ENCODE measurements around the gene CYP4F22.
"Not testable (repeated sequence)": the region's sequence is repeated elsewhere in the genome, so short reads cannot be mapped to it uniquely, and the experiment has no call there.

The CYP4F22 gene

DNA sequence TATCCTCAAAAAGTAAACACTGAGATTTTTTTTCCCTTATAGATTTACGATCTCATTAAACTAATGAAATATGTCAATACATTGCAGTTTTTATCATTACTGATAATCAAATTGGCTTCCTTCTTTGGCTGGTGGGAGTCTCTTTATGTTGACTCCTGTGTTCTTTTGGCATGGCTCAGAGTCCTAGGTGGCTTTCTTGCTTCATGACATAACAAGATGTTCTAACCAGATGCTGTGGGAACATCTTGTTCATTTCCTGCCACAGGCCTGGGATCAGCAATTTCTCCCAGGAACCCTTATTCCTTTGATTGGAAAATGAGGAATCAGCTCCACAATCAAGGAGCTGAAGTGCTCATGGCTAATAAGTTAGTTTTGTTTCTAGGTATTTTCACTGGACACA, 13.2 kb upstream of the CYP4F22 start:
- DNase-seq, result no peak

DNA sequence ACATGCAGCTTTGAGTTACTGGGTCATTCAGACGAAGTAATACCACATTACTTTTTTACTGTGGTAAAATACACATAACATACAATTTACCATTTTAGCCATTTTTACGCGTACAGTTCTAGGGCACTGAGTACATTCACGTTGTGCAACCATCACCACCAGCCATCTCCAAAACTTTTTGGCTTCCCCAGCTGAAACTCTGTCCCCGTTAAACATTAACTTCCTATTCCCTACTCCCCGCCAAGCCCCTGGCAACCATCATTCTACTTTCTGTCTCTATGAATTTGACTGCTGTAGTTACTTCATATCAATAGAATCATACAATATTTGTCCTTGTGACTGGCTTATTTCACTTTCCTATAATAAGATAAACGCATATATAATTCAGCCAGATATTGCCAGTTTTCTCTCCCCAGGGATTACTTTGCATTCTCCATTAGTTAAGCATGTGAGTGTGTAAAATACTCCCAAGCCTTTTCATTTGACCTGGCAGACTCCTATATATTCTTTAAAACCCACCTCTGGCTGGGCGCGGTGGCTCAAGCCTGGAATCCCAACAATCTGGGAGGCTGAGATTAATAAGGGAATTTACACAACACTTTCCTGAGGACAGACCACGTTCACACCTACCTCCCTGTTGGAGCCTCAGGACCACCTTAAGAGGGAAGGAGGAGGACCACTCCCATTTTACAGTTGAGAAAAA, 10.0 kb upstream of the CYP4F22 start:
- no peak for DNase-seq

DNA sequence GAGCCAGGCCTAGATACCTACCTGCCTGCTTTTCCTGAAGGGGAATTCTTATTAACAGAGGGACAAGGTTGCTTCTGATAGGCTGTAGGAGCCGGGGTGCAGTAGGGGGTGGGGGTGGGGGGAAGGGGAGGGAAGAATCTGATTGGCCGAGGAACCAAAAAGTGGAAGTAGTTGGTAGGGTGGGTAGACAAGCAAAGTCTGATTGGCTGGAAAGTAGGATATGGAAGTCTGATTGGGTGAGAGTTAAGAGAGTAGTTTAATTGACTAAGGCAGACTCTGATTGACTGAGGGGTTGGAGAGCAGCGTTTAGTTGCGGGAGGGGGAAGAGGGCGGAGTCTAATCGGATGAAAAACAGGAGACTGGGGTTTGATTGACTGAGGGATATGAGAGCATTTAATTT, 9.4 kb upstream of the CYP4F22 start:
- DNase-seq, result no peak

DNA sequence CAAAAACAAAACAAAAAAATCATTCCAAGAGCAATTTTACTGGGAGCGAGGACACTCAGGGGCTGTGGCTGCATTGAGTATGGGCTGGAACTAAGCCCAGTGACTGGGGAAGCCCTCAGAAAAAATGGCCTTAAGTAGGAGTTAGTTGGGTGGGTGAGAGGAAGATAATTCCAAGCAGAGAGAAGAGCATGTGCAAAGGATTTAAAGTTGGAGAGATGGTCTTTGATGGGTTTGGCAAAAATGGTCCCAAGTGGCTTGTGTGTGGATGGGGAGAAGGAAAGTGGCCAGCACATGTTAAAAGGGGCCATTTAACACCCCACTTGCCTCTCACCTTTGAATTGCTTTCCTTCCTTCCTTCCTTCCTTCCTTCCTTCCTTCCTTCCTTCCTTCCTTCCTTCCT, 6.7 kb upstream of the CYP4F22 start:
- no peak for DNase-seq

DNA sequence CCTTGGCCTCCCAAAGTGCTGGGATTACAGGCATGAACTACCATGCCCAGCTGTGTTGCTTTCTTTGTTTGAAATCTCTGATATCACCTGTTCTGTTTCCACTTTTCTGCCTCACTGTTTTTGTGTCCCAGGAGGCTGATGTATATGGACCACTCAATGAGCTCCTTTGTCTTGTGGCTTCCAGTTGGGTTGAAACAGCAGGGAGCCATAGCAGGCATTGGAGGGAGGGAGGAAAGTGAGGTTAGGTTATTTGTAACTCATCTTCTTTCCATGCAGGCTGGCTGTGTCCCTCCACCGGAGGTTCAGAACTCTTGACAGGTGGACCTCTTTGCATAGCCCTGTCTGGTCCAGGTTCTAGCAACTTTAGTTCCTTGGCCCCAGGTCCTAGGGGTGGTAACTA, 6.1 kb upstream of the CYP4F22 start:
- no peak for DNase-seq

DNA sequence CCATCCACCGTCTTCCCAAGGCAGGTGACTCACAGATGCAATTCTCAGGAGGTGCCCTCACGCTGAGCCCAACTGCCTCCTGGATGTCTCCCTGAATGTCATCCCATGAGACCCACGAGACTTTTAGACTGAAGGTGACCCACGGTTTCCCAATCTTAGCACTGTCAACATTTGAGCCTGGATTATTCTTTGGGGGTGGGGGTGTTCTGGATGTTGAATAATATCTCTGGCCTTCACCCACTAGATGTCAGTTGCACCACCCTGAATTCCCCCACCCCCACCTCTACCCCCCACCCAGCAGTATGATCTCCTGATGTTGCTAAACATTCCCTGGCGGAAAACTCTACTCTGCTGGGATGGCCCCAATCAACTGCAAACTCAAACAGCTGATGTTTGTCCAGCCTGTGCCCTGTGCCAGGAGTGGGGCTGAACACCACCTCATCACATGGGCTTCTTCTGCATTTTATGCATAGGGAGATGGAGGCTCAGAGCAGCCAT, 2.2 kb upstream of the CYP4F22 start:
- no peak for DNase-seq

DNA sequence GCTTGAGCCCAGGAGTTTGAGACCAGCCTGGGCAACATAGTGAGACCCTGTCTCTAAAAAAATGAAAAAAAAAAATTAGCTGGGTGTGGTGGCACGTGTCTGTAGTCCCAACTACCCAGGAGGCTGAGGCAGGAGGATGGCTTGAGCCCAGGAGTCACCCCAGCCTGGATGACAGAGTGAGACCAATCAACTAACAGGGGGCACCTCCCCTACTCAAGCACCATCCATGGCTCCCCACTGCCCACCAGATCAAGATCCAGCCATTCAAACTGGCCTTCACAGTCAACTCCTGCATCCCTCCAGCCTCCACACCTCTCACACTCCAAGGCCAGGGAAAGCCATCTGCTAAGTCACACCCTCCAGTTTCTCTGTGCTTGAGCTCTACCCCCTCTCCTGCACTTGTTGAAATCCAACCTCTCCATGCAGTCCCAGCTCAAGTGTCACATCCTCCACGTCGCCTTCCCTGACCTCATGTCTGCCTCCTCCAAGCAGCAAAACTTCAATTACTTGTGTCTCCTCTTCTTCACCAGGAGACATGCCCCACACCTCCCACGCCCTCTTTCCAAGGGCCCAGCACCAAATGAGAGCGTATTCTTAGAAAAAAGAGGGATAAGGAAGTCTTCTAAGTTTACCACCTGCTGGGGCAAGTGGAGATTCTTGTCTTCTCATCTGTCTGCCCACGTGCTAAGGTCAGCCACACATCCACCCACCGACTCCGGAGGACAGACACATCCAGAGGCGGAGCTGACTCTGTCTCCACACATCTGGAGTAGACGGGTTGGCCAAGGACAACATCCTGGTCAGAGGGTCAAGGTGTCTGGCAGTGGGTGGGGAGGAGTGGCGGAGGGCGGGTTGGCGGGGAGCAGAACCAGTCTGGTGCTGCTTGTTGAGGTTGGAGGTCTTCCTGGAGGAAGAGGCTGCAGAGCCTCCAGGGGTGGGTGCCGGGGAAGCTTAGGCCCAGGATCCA, 974 bp upstream of the CYP4F22 start:
- no peak for DNase-seq

DNA sequence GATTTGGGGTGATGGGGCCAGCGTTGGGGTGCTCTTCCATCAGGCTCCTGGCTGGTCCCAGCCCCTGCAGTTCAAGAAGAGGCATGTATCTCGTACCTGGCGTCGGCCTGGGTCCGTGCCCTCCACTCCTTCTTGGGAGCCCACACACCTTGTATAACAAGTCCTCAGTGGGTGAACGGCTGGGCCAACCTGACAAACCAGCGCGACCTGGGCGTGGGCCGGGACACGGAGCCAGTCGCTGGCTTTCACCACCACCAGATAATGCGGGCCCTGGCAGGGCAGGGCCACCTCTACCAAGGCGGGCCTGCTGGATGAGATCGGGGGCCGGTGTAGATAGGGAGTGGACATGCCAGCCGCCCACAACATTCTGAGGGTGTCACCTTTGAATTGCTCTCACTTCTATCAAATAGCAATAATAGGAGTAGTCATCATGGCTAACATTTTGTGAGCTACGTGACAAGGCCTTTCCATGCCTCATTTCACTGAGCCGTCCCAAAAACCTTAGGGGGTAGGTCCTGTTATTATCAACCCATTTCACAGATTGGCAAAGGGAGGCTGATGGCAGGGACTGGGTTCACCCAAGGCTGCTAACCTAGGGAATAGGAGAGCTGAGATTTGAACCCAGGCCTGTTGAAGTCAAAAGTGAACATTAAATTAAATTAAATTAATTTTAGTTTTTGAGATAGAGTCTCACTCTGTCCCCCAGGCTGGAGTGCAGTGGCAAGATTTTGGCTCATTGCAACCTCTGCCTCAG, 3.5 kb downstream of the CYP4F22 start:
- no peak for DNase-seq

DNA sequence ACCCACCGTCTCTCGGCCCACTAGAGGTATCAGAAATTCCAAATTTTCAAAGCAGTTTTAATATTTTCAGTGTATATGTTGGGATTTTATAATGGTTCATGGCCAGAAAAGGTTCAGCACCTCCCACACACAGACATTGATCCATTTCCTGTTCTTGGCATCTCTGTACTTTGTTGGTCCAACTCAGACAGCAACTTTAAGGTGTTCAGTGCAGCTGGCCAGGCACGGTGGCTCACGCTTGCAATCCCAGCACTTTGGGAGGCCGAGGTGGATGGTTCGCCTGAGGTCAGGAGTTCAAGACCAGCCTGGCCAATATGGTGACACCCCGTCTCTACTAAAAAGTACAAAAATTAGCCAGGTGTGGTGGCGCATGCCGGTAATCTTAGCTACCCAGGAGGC, 6.9 kb downstream of the CYP4F22 start:
- DNase-seq, result not testable (repeated sequence)

DNA sequence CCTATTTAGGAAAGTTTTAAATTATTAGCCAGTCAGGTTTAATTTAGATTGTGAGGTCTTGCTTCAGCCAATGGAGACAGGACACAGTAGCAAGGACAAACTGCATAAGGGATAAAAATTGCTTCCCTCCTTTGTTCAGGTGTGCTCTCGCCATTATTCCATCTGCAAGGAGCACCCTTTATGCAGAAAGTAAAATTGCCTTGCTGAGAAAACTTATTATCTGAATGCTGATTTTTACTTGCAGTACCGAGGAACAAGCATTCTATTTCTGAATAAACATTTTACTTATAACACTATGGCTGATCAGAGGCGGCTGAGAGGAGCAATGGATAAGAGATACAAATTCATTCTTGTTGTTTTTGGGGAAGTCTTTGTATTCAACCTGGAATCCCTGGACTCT, 8.0 kb downstream of the CYP4F22 start:
- DNase-seq, result no peak

DNA sequence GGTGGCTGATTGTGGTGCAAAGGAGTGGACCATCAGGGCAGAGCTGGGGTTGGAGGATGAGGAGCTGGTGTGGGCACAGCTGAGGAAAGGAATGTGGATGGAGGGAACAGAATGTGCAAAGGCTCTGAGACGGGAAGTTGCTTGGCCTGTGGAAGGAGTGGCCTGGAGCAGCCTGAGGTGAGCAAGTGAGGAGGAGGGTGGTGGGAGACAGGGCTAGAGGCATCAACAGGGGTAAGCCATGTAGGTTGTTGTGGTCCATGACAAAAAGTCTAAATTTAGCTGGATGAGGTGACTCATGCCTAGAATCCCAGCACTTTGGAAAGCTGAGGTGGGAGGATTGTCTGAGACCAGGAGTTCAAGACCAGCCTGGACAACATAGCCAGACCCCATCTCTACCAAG, 9.5 kb downstream of the CYP4F22 start:
- no peak for DNase-seq

DNA sequence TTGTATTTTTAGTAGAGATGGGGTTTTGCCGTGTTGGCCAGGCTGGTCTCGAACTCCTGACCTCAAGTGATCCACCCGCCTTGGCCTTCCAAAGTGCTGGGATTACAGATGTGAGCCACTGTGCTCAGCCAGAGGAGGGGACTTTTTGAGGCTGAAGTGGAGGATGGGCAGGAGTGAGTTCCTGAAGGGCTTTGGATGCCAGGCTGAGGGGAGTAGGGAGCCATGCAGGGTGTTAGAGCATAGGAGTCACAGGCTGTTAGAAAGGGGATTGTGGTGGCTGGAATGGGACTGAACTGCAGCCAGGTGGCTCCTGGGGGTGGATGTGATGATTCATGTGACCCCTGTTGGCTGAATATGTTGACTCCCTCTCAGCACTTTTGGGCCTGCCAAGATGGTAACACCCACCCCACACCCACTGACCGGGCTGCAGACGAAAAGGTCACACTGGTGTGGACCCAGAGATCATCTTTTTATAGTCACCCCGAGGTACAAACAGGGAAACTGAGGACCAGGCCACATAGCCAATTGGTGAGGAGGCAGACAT, 11.2 kb downstream of the CYP4F22 start:
- DNase-seq, result no peak

DNA sequence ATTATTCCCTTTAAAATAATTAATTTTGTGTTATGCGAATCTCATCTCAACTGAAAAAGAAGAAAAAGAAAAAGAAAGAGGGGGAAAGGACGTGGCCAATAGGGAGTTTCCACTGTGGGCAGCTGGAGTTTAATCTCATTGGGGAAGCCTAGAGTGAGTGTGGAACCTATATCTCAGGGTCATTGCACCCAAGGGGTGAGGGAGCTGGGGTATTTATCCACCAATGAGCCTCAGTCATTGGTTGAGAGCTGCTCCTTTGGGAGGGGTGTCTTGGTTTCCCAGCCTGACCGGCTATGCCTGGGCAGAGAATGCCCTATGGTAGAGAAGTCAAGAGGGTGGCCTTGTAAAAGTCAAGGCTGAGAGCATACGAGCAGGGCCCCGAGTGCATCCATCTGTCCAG, 16.5 kb downstream of the CYP4F22 start:
- DNase-seq, result no peak

DNA sequence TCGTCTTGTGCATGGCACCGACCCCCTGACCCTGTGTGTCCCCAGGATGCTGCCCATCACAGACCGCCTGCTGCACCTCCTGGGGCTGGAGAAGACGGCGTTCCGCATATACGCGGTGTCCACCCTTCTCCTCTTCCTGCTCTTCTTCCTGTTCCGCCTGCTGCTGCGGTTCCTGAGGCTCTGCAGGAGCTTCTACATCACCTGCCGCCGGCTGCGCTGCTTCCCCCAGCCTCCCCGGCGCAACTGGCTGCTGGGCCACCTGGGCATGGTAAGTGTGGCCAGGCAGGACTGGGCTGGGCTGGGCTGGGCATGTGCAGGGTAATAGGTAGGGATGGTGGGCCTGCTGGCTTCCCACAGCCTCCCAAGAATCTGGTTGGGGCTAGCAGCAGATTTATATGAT, 17.0 kb downstream of the CYP4F22 start:
- no peak for DNase-seq

DNA sequence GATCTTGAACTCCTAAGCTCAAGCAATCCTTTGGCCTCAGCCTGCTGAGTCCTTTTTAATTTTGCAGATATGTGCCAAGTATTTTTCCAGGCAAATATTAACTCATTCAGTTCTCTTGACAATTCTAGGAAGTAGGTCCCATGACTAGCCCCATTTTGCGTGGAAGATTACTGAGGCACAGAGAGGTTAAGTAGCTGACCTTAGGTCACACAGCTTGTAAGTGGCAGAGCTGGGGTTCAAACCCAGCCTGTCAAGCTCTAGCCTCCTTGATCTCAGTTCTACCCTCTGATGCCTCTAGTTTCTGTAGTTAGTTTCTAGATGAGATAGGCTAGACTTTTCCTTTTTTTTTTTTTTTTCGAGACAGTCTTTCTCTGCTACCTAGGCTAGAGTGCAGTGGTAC, 18.1 kb downstream of the CYP4F22 start:
- DNase-seq, result no peak

DNA sequence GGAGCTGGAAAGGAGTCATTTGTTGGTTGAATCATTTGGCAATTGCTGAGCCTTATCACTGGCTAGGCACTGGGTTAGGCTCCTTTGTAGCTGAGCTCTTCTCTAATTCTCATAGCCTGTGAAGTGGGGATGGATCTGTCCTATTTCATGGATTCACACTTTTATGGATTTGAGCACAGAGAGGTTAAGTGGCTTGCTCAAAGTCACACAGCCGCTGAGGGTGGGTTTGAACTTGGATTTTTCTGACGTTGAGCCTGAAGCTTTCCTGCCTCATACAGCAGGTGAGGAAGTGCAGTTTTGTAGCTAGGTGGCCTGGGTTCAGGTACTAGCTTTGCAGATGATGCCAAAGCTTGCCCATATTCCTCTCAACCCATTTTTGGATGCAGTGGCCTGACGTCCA, 19.4 kb downstream of the CYP4F22 start:
- DNase-seq, result no peak

DNA sequence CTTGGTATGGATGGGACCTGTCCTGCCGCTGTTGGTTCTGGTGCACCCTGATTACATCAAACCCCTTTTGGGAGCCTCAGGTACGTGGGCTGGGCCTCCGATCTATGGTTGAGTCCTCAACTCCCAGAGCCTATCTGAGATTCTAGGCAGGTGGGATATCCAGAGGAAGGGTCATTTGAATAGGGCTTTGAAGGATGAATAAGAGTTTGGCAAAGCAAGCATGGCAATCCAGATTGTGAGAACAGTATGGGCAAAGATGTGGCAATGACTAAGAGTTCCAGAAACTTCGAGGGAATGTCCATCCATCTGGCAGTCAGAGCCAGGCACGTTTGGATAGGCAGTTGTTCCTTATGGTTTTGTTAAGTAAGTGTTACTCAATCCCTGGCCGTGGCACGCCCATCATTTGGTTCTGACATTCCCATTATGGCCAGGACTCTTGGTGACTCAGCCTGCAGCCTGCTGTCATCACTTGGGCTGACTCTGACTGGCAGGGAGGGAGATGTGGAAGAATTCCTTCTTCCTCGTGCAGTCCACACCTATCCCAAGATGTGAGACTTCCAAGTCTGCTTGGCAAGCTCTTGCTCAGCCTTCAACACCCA, 21.5 kb downstream of the CYP4F22 start:
- no peak for DNase-seq

DNA sequence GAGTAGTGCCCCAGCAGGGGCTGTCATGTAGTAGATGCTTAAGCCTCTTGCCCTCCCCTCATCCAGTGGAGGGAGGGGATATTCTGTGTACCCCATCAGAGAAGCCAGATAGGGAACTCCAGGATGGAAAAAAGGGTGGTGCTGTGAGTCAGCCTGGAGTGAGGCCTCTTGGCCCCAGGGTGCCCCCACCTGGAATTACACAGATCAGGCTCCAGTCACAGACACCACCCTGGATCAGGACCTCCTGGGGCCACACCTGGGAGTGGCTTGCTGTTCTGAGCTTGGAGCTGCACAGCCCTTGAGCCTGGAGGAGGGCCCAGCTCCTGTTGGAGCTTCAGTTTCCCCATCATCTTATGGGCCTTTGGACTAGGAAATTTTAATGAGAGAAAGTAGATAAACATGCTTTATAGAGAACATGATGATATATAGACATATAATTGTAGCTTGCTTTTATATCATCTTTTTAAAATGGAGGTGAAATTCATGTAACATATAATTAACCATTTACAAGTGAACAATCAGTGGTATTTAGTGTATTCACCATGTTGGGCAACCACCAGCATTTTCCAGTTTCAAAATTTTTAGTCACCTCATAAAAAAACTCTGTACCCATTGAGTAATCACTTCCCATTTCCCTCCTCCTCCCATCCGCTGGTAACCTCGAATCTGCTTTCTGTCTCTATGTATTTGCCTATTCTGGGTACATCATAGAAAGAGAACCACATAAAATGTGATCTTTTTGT, 24.6 kb downstream of the CYP4F22 start:
- no peak for DNase-seq

DNA sequence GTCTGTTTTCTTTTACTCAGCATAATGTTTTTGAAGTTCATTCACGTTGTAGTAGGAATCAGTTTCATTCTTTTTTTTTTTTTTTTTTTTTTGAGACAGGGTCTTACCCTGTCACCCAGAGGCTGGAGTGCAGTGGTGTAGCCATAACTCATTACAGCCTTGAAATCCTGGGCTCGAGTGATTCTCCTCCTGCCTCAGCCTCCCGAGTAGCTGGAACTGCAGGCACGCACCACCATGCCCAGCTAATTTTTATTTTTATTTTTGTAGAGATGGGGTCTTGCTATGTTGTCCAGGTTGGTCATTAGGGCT, 25.2 kb downstream of the CYP4F22 start:
- not testable (repeated sequence) for DNase-seq

DNA sequence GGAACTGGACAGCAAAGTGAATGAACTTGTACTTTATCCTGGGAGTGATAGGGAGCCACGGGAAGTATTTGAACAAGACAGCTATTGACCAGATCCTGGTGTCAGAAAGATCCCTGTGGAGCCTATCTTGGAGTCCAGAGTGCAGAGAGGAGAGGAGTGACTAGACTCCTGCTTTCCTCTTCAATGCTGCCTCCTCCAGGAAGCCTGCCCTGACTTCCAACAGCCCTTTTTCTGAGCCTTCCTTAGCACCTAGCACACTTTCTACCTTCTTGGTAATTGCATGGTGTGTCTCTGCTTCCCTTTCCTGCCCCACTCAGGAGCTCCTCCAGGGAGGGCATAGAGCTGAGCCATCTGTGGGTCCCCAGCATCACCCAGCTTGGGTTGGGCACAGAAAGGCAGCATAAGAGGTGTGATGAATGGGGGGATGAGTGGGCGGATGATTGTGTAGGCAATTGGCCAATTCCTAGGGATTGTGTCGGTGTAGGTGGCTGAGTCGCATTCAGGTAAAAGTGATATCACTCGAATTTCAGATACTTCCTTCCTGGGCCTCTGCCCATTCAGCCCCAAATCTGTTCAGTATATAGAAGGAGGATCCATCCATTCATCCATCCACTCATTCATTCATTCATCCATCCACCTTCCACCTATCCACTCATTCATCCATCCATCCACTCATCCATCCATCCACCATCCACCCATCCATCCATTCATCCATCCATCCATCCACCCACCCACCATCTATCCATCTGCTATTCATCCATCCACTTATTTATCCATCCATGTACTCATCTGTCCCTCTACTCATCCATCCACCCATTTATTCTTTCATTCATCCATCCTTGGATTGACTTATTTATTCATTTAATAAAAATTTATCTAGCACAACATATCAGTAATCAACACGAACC, 26.9 kb downstream of the CYP4F22 start:
- DNase-seq, result no peak

DNA sequence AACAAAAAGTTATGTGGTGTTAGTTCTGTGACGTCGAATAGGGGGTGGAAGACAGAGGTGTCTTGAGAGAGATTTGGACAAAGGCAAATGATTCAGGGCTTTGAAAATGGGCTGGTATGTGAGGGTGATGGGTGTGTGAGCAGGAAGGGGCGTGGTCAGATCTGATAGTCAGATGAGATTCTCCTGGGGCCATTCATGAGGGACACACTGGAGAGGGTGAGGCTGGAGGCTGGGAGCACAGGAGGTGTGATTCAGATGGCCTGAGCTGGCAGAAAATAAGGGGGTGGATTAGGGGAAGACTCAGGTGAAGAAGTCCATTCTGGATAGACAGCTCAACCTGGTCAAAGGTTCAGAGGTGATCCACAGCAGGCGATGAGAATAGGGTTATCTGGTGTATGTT, 28.0 kb downstream of the CYP4F22 start:
- no peak for DNase-seq

All from central memory CD4-positive, alpha-beta T cell (primary cell).